HS-27A (cell line): ENCODE measurements around the gene COL9A3.

Source experiments
- DNase-seq: peaks from one replicate; pipeline ENCODE4 v3.0.0-alpha.2; 2012; ENCODE audit warnings: low read depth, missing footprints

COL9A3 gene

GRCh38 chr20:62823688-62824475 lies 7.0 kb downstream of the COL9A3 start:
- DNase-seq = no peak

- no peak for DNase-seq
Observed at GRCh38 chr20:62824476-62825332, 7.9 kb downstream of the COL9A3 start.

GRCh38 chr20:62825333-62825985 lies 8.6 kb downstream of the COL9A3 start:
- DNase-seq = no peak

GRCh38 chr20:62825986-62826645 lies 9.3 kb downstream of the COL9A3 start:
- DNase-seq = no peak

- no peak for DNase-seq
Observed at GRCh38 chr20:62826646-62827310, 9.9 kb downstream of the COL9A3 start.

- DNase-seq = no peak
Observed at GRCh38 chr20:62827311-62828038, 10.6 kb downstream of the COL9A3 start.

- DNase-seq = no peak
Observed at GRCh38 chr20:62828051-62828450, 11.2 kb downstream of the COL9A3 start.

GRCh38 chr20:62828511-62829230 lies 11.8 kb downstream of the COL9A3 start:
- no peak for DNase-seq

- DNase-seq = no peak
Observed at GRCh38 chr20:62829231-62830230, 12.7 kb downstream of the COL9A3 start.

- no peak for DNase-seq
Observed at GRCh38 chr20:62830251-62830650, 13.4 kb downstream of the COL9A3 start.

GRCh38 chr20:62830821-62831220 lies 14.0 kb downstream of the COL9A3 start:
- no peak for DNase-seq

GRCh38 chr20:62831361-62831788 lies 14.5 kb downstream of the COL9A3 start:
- no peak for DNase-seq

GRCh38 chr20:62831854-62832211 lies 15.0 kb downstream of the COL9A3 start:
- DNase-seq = no peak

GRCh38 chr20:62832212-62832922 lies 15.5 kb downstream of the COL9A3 start:
- no peak for DNase-seq

- DNase-seq = no peak
Observed at GRCh38 chr20:62832951-62833391, 16.1 kb downstream of the COL9A3 start.

GRCh38 chr20:62834967-62835730 lies 18.3 kb downstream of the COL9A3 start:
- DNase-seq = no peak
